ENCODE measurements around the gene ANO8.

ANO8 gene

GRCh38 chr19:17305517-17306284 is 29.0 kb downstream of the ANO8 start, which contains the start of gene MRPL34:
Gene MRPL34 (plus strand): TSS chr19:17305872. CDS start chr19:17305893, 21 bp downstream.
- peak; percentile 70 for DNase-seq (ENCODE audit: insufficient read length, low spot score)
- FAIRE-seq: peak; percentile 99
- TF ChIP-seq TAF1 (IDR thresholded peaks at IDR 0.05; ENCODE audit: low read depth, low read length): peak; percentile 31; the same call in 1 of the 2 replicates
- no peak for TF ChIP-seq SPI1 (IDR thresholded peaks at IDR 0.05; ENCODE audit: low read depth, low read length)
- TF ChIP-seq PAX5 (IDR thresholded peaks at IDR 0.05; ENCODE audit: insufficient read depth, low read length, severe bottlenecking): no peak
- TF ChIP-seq POLR2A (IDR thresholded peaks at IDR 0.05; ENCODE audit: low read depth, low read length): peak; percentile 52; the same call in 1 of the 2 replicates
- 0 out of 2 replicates have a peak, but pooled peaks have one; percentile 30 for TF ChIP-seq POU2F2 (IDR thresholded peaks at IDR 0.05; ENCODE audit: low read depth, low read length)
- 0 out of 2 replicates have a peak, but pooled peaks have one; percentile 27 for TF ChIP-seq POLR2AphosphoS5 (IDR thresholded peaks at IDR 0.05; ENCODE audit: low read depth, low read length)

GRCh38 chr19:17305216-17305516 is 29.5 kb downstream of the ANO8 start:
- TF ChIP-seq PAX5 (IDR thresholded peaks at IDR 0.05; ENCODE audit: insufficient read depth, low read length, severe bottlenecking) (no peak), POLR2A (IDR thresholded peaks at IDR 0.05; ENCODE audit: low read depth, low read length) (no peak), POLR2AphosphoS5 (IDR thresholded peaks at IDR 0.05; ENCODE audit: low read depth, low read length) (no peak), SPI1 (IDR thresholded peaks at IDR 0.05; ENCODE audit: low read depth, low read length) (no peak), TAF1 (IDR thresholded peaks at IDR 0.05; ENCODE audit: low read depth, low read length) (no peak), POU2F2 (IDR thresholded peaks at IDR 0.05; ENCODE audit: low read depth, low read length) (no peak)
- FAIRE-seq (no peak), DNase-seq (ENCODE audit: insufficient read length, low spot score) (no peak)

- no peak for DNase-seq (ENCODE audit: insufficient read length, low spot score)
- TF ChIP-seq SPI1 (IDR thresholded peaks at IDR 0.05; ENCODE audit: low read depth, low read length) (no peak), POLR2AphosphoS5 (IDR thresholded peaks at IDR 0.05; ENCODE audit: low read depth, low read length) (no peak), POU2F2 (IDR thresholded peaks at IDR 0.05; ENCODE audit: low read depth, low read length) (no peak), PAX5 (IDR thresholded peaks at IDR 0.05; ENCODE audit: insufficient read depth, low read length, severe bottlenecking) (no peak), TAF1 (IDR thresholded peaks at IDR 0.05; ENCODE audit: low read depth, low read length) (no peak), POLR2A (IDR thresholded peaks at IDR 0.05; ENCODE audit: low read depth, low read length) (no peak)
- no peak for FAIRE-seq
Measured at GRCh38 chr19:17304386-17305215, 30.1 kb downstream of the ANO8 start.

GRCh38 chr19:17303940-17304267 is 30.8 kb downstream of the ANO8 start:
- FAIRE-seq (no peak), DNase-seq (ENCODE audit: insufficient read length, low spot score) (no peak)
- no peak for TF ChIP-seq POU2F2 (IDR thresholded peaks at IDR 0.05; ENCODE audit: low read depth, low read length)
- TF ChIP-seq POLR2A (IDR thresholded peaks at IDR 0.05; ENCODE audit: low read depth, low read length): no peak
- no peak for TF ChIP-seq TAF1 (IDR thresholded peaks at IDR 0.05; ENCODE audit: low read depth, low read length)

GRCh38 chr19:17303167-17303939 is 31.3 kb downstream of the ANO8 start, which contains the start of gene ABHD8:
Gene ABHD8 (minus strand): TSS chr19:17303425. CDS start chr19:17301616, 1,809 bp downstream.
- TF ChIP-seq PAX5 (IDR thresholded peaks at IDR 0.05; ENCODE audit: insufficient read depth, low read length, severe bottlenecking): no peak
- TF ChIP-seq POLR2A (IDR thresholded peaks at IDR 0.05; ENCODE audit: low read depth, low read length): 0 out of 2 replicates have a peak, but pooled peaks have one; percentile 31
- TF ChIP-seq POLR2AphosphoS5 (IDR thresholded peaks at IDR 0.05; ENCODE audit: low read depth, low read length): no peak
- no peak for TF ChIP-seq POU2F2 (IDR thresholded peaks at IDR 0.05; ENCODE audit: low read depth, low read length)
- TF ChIP-seq SPI1 (IDR thresholded peaks at IDR 0.05; ENCODE audit: low read depth, low read length): peak; percentile 51
- TF ChIP-seq TAF1 (IDR thresholded peaks at IDR 0.05; ENCODE audit: low read depth, low read length): no peak
- peak; percentile 98 for FAIRE-seq
- DNase-seq (ENCODE audit: insufficient read length, low spot score): peak; percentile 91

- TF ChIP-seq POU2F2 (IDR thresholded peaks at IDR 0.05; ENCODE audit: low read depth, low read length) (no peak; the same call in 1 of the 2 replicates), SPI1 (IDR thresholded peaks at IDR 0.05; ENCODE audit: low read depth, low read length) (no peak), TAF1 (IDR thresholded peaks at IDR 0.05; ENCODE audit: low read depth, low read length) (no peak), PAX5 (IDR thresholded peaks at IDR 0.05; ENCODE audit: insufficient read depth, low read length, severe bottlenecking) (no peak), POLR2A (IDR thresholded peaks at IDR 0.05; ENCODE audit: low read depth, low read length) (no peak), POLR2AphosphoS5 (IDR thresholded peaks at IDR 0.05; ENCODE audit: low read depth, low read length) (no peak)
- DNase-seq (ENCODE audit: insufficient read length, low spot score) (no peak), FAIRE-seq (peak; percentile 20)
Measured at GRCh38 chr19:17302391-17303166, 32.1 kb downstream of the ANO8 start.

- TF ChIP-seq SPI1 (IDR thresholded peaks at IDR 0.05; ENCODE audit: low read depth, low read length): no peak
- no peak for TF ChIP-seq PAX5 (IDR thresholded peaks at IDR 0.05; ENCODE audit: insufficient read depth, low read length, severe bottlenecking)
- no peak for TF ChIP-seq POLR2AphosphoS5 (IDR thresholded peaks at IDR 0.05; ENCODE audit: low read depth, low read length)
- no peak for TF ChIP-seq TAF1 (IDR thresholded peaks at IDR 0.05; ENCODE audit: low read depth, low read length)
- no peak for TF ChIP-seq POLR2A (IDR thresholded peaks at IDR 0.05; ENCODE audit: low read depth, low read length)
- TF ChIP-seq POU2F2 (IDR thresholded peaks at IDR 0.05; ENCODE audit: low read depth, low read length): no peak
- no peak for DNase-seq (ENCODE audit: insufficient read length, low spot score)
- no peak for FAIRE-seq
Measured at GRCh38 chr19:17300992-17301619, 33.5 kb downstream of the ANO8 start.

- TF ChIP-seq PAX5 (IDR thresholded peaks at IDR 0.05; ENCODE audit: insufficient read depth, low read length, severe bottlenecking): no peak
- TF ChIP-seq TAF1 (IDR thresholded peaks at IDR 0.05; ENCODE audit: low read depth, low read length): no peak
- no peak for TF ChIP-seq POLR2A (IDR thresholded peaks at IDR 0.05; ENCODE audit: low read depth, low read length)
- no peak for TF ChIP-seq SPI1 (IDR thresholded peaks at IDR 0.05; ENCODE audit: low read depth, low read length)
- TF ChIP-seq POU2F2 (IDR thresholded peaks at IDR 0.05; ENCODE audit: low read depth, low read length): no peak
- TF ChIP-seq POLR2AphosphoS5 (IDR thresholded peaks at IDR 0.05; ENCODE audit: low read depth, low read length): no peak
- FAIRE-seq (no peak), DNase-seq (ENCODE audit: insufficient read length, low spot score) (no peak)
Measured at GRCh38 chr19:17296976-17297375, 37.7 kb downstream of the ANO8 start.
